Epithelial cell of proximal tubule (primary cell): Measurements from ENCODE around the gene DPH3. TPM values are rescaled to one million over a fixed set of nuclear protein-coding genes. Genes with fewer than 3 reads are reported as not detected.

Experiments
- DNase-seq: peaks from one replicate; pipeline ENCODE4 v3.0.0-alpha.2; 2011; ENCODE audit warnings: low read depth
- H3K4me3 ChIP-seq: 2 replicates; pipeline ENCODE4 v1.5.1; 2011; ENCODE audit warnings: low read depth, mild to moderate bottlenecking, low read length
- total RNA-seq: library from RNA; depleted of rRNA; stranded (reverse); fragments of >200 nt; gene quantifications from 2 replicates; pipeline ENCODE4 v1.2.3, GENCODE V29; 2015
- TF ChIP-seq, protein P1 (sequence below): conservative IDR thresholded peaks from 2 replicates; pipeline ENCODE4 v1.5.1; 2012; ENCODE audit warnings: low read depth, mild to moderate bottlenecking, low read length

Gene DPH3
- total RNA-seq, 1 donor from 2014 or later = 12.6 TPM

DNA sequence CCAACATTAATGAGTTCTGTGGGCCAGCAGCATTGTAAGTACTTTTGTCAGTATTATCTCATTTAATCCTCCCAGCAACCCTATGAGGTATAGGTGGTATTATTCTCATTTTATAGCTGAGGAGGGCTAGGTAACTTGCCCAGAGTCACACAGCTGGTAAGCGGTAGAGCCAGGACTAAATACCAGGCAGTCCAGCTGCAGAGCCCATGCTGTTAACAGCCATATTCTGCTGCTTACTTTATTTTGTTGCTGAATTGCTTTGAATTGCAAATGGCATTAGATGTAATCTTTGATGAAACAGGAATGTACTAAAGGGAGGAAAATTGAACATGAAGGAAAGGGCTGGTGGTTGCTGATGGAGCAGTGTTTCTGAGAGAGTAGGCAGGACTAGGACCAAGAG lies 19.9 kb upstream of the DPH3 start:
- DNase-seq = no peak
- TF ChIP-seq, protein P1, sequence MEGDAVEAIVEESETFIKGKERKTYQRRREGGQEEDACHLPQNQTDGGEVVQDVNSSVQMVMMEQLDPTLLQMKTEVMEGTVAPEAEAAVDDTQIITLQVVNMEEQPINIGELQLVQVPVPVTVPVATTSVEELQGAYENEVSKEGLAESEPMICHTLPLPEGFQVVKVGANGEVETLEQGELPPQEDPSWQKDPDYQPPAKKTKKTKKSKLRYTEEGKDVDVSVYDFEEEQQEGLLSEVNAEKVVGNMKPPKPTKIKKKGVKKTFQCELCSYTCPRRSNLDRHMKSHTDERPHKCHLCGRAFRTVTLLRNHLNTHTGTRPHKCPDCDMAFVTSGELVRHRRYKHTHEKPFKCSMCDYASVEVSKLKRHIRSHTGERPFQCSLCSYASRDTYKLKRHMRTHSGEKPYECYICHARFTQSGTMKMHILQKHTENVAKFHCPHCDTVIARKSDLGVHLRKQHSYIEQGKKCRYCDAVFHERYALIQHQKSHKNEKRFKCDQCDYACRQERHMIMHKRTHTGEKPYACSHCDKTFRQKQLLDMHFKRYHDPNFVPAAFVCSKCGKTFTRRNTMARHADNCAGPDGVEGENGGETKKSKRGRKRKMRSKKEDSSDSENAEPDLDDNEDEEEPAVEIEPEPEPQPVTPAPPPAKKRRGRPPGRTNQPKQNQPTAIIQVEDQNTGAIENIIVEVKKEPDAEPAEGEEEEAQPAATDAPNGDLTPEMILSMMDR = no peak
- H3K4me3 ChIP-seq = no peak overlapping the region

GRCh38 chr3:16280671-16281070 lies 15.9 kb upstream of the DPH3 start:
- TF ChIP-seq, protein P1 = no peak
- DNase-seq = no peak
- H3K4me3 ChIP-seq = no peak overlapping the region

GRCh38 chr3:16279010-16279801 lies 14.5 kb upstream of the DPH3 start:
- TF ChIP-seq, protein P1 = no peak
- no peak overlapping the region for H3K4me3 ChIP-seq
- DNase-seq = no peak

GRCh38 chr3:16277471-16277870 lies 12.7 kb upstream of the DPH3 start:
- H3K4me3 ChIP-seq = no peak overlapping the region
- TF ChIP-seq, protein P1 = no peak
- DNase-seq = no peak

DNA sequence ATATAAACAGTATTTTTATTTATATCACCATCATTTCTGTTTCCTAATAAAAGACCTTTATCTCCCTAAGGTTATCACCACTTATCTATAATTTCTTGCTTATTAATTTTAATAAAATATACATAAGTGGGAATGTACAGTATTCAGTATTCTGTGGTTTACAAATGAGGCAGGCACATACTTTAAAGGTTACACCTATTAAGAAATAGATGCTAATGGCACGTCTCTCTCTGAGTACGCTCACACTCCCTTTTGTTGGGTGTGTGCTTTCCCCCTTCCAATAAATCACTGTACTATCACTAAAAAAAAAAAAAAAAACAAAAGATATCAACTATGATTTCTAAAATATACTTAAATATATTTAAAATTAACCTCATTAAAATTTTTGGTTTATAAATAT lies 9.1 kb upstream of the DPH3 start:
- TF ChIP-seq, protein P1 = no peak
- no peak for DNase-seq
- H3K4me3 ChIP-seq = no peak overlapping the region

DNA sequence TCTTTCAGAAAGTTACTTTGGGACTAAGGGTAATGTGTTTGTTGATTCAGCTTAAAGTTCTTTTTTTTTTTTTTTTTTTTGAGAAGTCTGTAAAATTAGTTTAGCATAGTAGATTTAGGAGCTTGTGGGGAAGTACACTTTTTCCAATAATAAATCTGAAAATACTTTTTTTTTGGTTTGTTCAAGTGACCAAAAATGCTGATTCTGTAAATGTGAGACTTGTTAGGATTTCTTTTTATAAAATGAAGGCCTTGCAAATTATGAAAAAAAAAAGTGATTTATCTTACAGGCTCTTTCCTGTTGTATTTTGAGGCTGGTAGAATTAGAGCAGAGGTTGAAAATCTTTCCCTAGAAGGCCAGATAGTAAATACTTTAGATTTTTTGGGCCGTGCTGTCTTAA lies 7.8 kb upstream of the DPH3 start:
- no peak for DNase-seq
- TF ChIP-seq, protein P1 = no peak
- no peak overlapping the region for H3K4me3 ChIP-seq

DNA sequence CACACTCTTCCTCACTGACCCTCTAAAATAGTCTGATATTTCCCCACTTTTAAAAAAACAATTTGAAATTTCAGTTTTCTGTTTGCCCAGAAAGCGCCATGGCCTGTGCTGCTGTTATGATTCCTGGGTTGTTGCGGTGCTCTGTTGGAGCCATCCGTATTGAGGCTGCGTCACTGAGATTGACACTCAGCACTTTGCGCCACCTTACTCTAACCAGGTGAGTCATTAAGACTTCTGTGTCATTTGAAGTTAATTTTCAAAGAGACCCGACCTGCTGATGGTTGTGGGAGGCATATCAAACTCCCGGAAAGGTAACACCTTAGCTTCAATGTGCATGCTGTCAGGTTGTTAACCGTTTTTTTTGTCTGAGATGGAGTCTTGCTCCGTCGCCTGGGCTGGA lies 6.1 kb upstream of the DPH3 start:
- TF ChIP-seq, protein P1 = no peak
- H3K4me3 ChIP-seq = no peak overlapping the region
- DNase-seq = no peak
